OCI-LY7 (cell line): ENCODE results near the gene VTI1A.

Source experiments
- EZH2phosphoT487 ChIP-seq: fragments of 200-600 bp; sonication (generic); IDR thresholded peaks from 2 replicates; pipeline ENCODE4 v1.6.1; 2018; ENCODE audit warnings: low read depth, borderline replicate concordance, mild to moderate bottlenecking, mixed run types, antibody characterized with exemption, low read length, moderate library complexity, mixed read lengths
- TF ChIP-seq, protein P1 (sequence below): fragments of 200-600 bp; sonication (generic); conservative IDR thresholded peaks from 2 replicates; pipeline ENCODE4 v1.5.1; 2014; ENCODE audit warnings: mild to moderate bottlenecking, antibody characterized with exemption, low read length, moderate library complexity, mixed read lengths

GRCh38 chr10:112851181-112851580 is 404.2 kb downstream of the VTI1A start:
- TF ChIP-seq, protein P1, sequence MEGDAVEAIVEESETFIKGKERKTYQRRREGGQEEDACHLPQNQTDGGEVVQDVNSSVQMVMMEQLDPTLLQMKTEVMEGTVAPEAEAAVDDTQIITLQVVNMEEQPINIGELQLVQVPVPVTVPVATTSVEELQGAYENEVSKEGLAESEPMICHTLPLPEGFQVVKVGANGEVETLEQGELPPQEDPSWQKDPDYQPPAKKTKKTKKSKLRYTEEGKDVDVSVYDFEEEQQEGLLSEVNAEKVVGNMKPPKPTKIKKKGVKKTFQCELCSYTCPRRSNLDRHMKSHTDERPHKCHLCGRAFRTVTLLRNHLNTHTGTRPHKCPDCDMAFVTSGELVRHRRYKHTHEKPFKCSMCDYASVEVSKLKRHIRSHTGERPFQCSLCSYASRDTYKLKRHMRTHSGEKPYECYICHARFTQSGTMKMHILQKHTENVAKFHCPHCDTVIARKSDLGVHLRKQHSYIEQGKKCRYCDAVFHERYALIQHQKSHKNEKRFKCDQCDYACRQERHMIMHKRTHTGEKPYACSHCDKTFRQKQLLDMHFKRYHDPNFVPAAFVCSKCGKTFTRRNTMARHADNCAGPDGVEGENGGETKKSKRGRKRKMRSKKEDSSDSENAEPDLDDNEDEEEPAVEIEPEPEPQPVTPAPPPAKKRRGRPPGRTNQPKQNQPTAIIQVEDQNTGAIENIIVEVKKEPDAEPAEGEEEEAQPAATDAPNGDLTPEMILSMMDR = no peak
- TF ChIP-seq EZH2phosphoT487 = no peak
